Measurements from ENCODE around the gene KRT14.

DNA sequence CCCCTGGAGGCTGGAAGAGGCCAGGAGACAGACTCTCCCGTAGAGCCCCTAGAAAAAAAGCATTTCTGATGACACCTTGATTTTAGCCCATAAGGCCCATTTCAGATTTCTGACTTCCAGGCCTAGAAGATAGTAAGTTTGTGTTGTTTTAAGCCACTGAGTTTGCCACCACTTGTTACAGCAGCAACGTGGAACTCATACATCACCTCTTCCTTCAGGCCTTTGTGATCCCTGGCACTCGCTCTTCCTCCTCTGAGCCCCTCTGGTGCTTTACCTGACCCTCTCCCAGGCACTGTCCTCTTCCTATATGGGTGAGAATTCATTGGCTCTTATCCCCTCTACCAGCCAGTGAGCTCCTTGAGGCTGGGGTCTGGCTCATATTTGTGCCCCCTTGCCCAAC, 39.9 kb downstream of the KRT14 start:
- TF ChIP-seq, protein P1, sequence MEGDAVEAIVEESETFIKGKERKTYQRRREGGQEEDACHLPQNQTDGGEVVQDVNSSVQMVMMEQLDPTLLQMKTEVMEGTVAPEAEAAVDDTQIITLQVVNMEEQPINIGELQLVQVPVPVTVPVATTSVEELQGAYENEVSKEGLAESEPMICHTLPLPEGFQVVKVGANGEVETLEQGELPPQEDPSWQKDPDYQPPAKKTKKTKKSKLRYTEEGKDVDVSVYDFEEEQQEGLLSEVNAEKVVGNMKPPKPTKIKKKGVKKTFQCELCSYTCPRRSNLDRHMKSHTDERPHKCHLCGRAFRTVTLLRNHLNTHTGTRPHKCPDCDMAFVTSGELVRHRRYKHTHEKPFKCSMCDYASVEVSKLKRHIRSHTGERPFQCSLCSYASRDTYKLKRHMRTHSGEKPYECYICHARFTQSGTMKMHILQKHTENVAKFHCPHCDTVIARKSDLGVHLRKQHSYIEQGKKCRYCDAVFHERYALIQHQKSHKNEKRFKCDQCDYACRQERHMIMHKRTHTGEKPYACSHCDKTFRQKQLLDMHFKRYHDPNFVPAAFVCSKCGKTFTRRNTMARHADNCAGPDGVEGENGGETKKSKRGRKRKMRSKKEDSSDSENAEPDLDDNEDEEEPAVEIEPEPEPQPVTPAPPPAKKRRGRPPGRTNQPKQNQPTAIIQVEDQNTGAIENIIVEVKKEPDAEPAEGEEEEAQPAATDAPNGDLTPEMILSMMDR (conservative IDR thresholded peaks at IDR 0.05 in 1 of 2, IDR thresholded peaks at IDR 0.05 in 1 of 2; ENCODE audit: low read depth in 1 of 2, low read length in 2 of 2), result no peak
- TF ChIP-seq EZH2 (IDR thresholded peaks at IDR 0.05; ENCODE audit: low read length, missing control alignments), result no peak

Data from fibroblast of lung (primary cell).